ENCODE results near the gene PARVA.

Gene PARVA

GRCh38 chr11:12430954-12431595 is 53.7 kb downstream of the PARVA start:
- Mint-ChIP-seq H3K27me3 (no peaks in the 10 kb centered on the region), H3K4me1 (no peaks in the 10 kb centered on the region), H3K4me3 (no peak overlapping the region), H3K9me3 (no peaks in the 10 kb centered on the region), H3K27ac (no peak overlapping the region)
- no peak for DNase-seq
- peak; percentile 31 for ATAC-seq

GRCh38 chr11:12432507-12432906 is 55.1 kb downstream of the PARVA start:
- H3K4me1 Mint-ChIP-seq = no peaks in the 10 kb centered on the region
- no peaks in the 10 kb centered on the region for H3K27me3 Mint-ChIP-seq
- no peak overlapping the region for H3K4me3 Mint-ChIP-seq
- DNase-seq (no peak), ATAC-seq (no peak)
- no peaks in the 10 kb centered on the region for H3K9me3 Mint-ChIP-seq
- H3K27ac Mint-ChIP-seq = no peak overlapping the region

DNA sequence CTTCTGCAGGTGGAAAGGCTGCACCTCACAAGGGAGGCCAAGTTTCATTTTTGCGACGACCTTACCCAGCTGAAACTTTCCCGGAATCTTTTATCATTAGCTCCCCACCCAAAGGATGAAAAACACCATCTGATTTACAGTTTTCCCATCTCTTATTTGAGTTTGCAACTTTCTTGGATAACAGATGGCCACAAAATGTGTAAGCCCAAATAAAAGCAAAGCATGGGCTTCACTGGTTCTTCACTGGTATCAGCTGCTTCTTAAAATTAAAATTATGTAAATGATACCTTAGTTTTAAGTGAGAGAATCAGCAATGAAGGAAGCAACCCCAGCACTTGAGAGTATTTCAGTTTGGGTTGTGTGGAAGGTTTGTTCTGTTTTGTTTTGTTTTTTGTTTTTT is 55.8 kb downstream of the PARVA start:
- Mint-ChIP-seq H3K27ac (no peak overlapping the region), H3K4me3 (no peak overlapping the region), H3K9me3 (no peaks in the 10 kb centered on the region), H3K27me3 (no peaks in the 10 kb centered on the region), H3K4me1 (no peaks in the 10 kb centered on the region)
- DNase-seq = no peak
- ATAC-seq = no peak

DNA sequence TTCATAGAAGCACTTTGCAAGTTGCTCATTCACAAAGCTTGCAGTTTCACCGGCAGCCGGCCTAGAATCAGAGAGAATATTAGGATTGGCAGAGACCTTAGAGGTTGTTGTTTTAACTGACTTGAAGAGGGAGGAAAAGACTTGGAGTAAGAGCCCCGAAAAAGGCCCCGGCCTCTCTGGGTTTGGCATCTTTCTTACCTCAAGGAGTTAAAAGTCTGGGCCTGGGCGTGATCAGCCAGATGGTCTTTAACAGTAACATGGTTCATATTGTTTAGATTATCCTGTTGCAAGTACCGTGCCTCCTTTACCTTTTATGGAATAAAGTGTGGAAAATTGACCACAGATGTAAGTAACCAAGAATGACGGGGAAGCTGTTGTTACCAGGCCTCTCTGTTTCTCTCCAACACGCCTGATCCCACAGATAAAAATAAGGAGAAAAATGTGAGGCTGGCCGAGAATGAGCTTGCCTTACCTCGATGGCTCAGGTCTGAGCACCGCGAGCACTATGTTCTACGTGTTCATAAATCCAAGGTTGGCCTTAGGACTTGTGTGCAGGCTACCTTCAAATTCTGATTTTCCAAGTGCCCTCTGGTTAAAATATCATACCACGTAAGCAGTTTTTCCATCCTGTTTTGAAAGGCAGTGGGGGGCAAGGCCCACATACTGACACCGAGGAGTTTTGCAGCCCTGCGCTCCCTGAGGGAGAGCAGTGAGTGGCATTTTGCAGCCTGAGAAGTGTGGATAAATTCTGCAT is 56.4 kb downstream of the PARVA start:
- H3K4me1 Mint-ChIP-seq = no peaks in the 10 kb centered on the region
- no peaks in the 10 kb centered on the region for H3K9me3 Mint-ChIP-seq
- no peaks in the 10 kb centered on the region for H3K27me3 Mint-ChIP-seq
- no peak overlapping the region for H3K27ac Mint-ChIP-seq
- ATAC-seq (no peak), DNase-seq (no peak)
- no peak overlapping the region for H3K4me3 Mint-ChIP-seq

GRCh38 chr11:12434325-12434654 is 56.9 kb downstream of the PARVA start:
- H3K4me1 Mint-ChIP-seq = no peaks in the 10 kb centered on the region
- H3K27ac Mint-ChIP-seq = peak overlapping the region in 1 of 2 donors; percentile 87
- no peak for DNase-seq
- ATAC-seq = no peak
- no peak overlapping the region for H3K4me3 Mint-ChIP-seq
- no peaks in the 10 kb centered on the region for H3K9me3 Mint-ChIP-seq
- H3K27me3 Mint-ChIP-seq = no peaks in the 10 kb centered on the region

DNA sequence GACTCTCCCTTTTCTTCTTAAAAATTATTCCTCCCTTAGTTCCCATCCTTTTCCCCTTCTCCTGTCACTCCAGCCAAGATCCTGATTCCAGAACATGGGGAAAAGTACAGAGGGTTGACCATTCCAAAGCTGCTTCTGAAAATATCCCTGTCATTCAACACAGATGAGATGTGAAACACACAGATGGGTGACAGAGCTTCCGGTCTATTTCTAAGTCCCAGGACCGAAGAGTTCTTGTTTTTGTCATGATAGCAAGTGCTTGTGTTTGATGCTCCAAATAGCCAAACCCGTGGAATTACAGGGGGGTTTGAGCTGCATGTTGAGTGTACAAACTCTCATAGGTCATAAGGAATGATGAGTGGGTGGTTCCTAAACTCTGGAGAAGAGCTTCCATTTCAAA is 57.9 kb downstream of the PARVA start:
- ATAC-seq = no peak
- peaks cover 0 to 6% of the 10 kb centered on the region in 2 donors for H3K9me3 Mint-ChIP-seq

GRCh38 chr11:12436266-12436665 is 58.9 kb downstream of the PARVA start:
- Mint-ChIP-seq H3K4me1 (no peaks in the 10 kb centered on the region), H3K27ac (no peak overlapping the region), H3K4me3 (no peak overlapping the region), H3K27me3 (no peaks in the 10 kb centered on the region), H3K9me3 (peaks cover 0 to 10% of the 10 kb centered on the region in 2 donors)
- DNase-seq (no peak), ATAC-seq (no peak)

More for the DNA sequence above, 57.9 kb downstream of the PARVA start:
- DNase-seq = no peak
- Mint-ChIP-seq H3K4me1 (no peaks in the 10 kb centered on the region), H3K27me3 (no peaks in the 10 kb centered on the region), H3K27ac (no peak overlapping the region), H3K4me3 (no peak overlapping the region)

GRCh38 chr11:12438291-12438690 is 60.9 kb downstream of the PARVA start:
- ATAC-seq (no peak), DNase-seq (no peak)
- Mint-ChIP-seq H3K27ac (no peak overlapping the region), H3K4me1 (no peaks in the 10 kb centered on the region), H3K9me3 (peaks cover 0 to 10% of the 10 kb centered on the region in 2 donors), H3K27me3 (no peaks in the 10 kb centered on the region), H3K4me3 (no peak overlapping the region)

GRCh38 chr11:12439615-12440014 is 62.2 kb downstream of the PARVA start:
- H3K9me3 Mint-ChIP-seq = peaks cover 0 to 10% of the 10 kb centered on the region in 2 donors
- ATAC-seq (no peak), DNase-seq (no peak)
- H3K4me3 Mint-ChIP-seq = no peak overlapping the region
- H3K4me1 Mint-ChIP-seq = no peaks in the 10 kb centered on the region
- no peaks in the 10 kb centered on the region for H3K27me3 Mint-ChIP-seq
- H3K27ac Mint-ChIP-seq = peak overlapping the region in 1 of 2 donors; percentile 19

DNA sequence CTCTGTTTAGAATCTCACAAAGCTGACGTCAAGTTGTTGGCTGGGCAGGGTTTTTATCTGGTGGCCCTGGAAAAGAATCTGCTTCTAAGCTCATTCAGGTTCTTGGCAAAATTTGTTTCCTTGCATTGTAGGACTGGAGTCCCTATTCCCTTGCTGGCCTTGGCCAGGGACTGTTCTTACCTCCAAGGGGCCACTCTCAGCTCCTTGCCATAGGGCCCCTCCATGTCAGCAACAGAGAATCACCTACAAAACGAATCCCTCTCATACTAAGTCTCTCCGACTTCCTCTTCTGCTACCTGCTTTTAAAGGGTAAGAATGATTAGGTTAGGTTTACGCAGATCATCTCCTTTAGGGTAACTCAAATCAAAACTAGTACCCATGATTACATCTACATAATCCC is 63.2 kb downstream of the PARVA start:
- ATAC-seq (no peak), DNase-seq (no peak)
- Mint-ChIP-seq H3K4me1 (no peaks in the 10 kb centered on the region), H3K9me3 (peaks cover 0 to 10% of the 10 kb centered on the region in 2 donors), H3K27ac (no peak overlapping the region), H3K27me3 (no peaks in the 10 kb centered on the region), H3K4me3 (no peak overlapping the region)

DNA sequence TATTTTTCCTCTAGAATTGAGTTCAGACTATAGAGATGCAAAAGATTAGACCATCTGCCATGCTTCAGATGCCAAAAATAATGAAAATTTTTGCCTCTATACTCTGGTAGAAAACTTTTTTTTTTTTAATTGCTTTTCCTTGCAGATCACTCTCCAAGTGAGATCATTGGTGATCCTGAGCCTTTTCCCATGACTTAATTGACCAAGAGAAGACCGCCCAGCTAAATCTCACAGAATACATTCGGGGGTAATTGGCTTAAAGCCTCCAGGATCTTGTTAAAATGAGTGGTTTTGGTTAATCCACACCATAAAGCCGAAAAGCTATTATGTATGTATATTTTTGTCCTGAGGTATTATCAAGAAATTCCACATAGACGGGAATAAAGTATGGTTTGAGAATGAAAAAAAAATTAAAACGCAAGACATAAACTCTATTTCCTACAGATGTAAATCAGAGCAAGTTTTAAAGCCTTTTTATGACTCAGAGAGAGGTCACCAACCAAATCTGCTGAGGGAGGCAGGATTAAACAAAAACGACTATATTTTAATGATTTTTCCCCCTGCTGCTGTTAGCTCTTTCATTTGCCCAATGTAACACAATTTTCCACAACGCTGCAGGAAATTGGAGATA is 64.0 kb downstream of the PARVA start:
- no peaks in the 10 kb centered on the region for H3K27me3 Mint-ChIP-seq
- H3K27ac Mint-ChIP-seq = no peak overlapping the region
- H3K9me3 Mint-ChIP-seq = peaks cover 0 to 10% of the 10 kb centered on the region in 2 donors
- ATAC-seq (no peak), DNase-seq (no peak)
- no peak overlapping the region for H3K4me3 Mint-ChIP-seq
- no peaks in the 10 kb centered on the region for H3K4me1 Mint-ChIP-seq

DNA sequence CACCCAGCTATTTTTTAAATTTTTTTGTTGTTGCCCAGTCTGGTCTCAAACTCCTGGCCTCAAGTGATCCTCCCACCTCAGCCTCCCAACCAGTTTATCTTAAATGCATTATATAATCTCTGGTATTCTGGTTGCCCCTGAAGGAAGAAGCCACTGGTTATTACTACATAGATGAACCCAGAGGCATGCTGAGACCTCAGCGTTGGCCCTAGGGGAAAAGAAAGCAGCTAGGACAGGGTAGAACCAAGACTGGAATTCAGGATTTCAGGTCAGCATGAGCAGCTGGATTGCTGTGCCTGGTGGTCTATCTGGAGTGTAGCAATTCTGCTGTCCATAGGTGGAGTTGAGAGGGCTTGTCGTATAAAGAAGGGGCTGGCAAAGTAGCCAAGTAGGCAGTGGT is 67.2 kb downstream of the PARVA start:
- no peak for DNase-seq
- Mint-ChIP-seq H3K27me3 (no peaks in the 10 kb centered on the region), H3K4me1 (no peaks in the 10 kb centered on the region), H3K9me3 (peaks cover 0 to 8% of the 10 kb centered on the region in 2 donors), H3K27ac (no peak overlapping the region), H3K4me3 (no peak overlapping the region)
- ATAC-seq = no peak

DNA sequence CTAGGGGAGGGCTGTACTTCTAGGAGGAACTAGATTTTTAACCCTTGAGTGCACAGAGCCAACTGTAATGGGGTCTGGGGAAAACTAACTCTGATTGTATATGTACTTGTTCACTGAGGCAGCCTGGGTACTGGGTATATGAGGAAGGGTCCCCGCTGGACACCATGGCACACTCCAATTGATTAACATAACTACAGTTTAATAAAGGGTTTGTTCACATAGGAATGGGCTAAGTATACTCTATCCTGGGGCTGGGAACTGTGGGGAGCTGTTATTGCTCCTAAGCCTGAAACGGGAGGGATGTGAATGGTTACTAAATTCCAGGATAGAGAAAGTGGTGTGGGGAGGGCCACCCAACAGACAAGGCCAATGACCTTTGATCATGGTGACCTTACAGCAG is 67.6 kb downstream of the PARVA start:
- no peak for DNase-seq
- Mint-ChIP-seq H3K9me3 (peaks cover 0 to 4% of the 10 kb centered on the region in 2 donors), H3K27me3 (no peaks in the 10 kb centered on the region), H3K4me1 (no peaks in the 10 kb centered on the region), H3K27ac (no peak overlapping the region), H3K4me3 (no peak overlapping the region)
- no peak for ATAC-seq

DNA sequence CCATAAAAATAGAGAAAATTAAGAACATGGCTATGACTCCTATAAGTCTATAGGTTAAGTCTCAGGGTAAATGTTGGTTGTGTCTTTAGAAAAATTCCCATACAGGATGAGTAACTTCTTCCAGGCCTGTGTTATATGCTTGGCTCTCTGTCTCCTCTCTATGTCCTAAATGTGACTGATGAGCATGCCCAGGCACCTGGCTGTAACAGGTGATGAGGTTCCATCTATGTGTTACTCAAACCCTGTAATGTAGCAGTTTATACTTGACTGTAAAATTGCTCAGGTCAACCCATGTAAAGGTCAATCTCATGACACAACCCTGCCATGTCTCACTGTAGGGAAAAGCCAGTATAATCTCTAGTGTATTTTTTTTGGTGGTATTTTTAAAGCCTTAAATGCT is 69.5 kb downstream of the PARVA start:
- no peak overlapping the region for H3K27ac Mint-ChIP-seq
- H3K4me3 Mint-ChIP-seq = no peak overlapping the region
- H3K27me3 Mint-ChIP-seq = no peaks in the 10 kb centered on the region
- DNase-seq (no peak), ATAC-seq (no peak)
- no peaks in the 10 kb centered on the region for H3K9me3 Mint-ChIP-seq
- H3K4me1 Mint-ChIP-seq = no peaks in the 10 kb centered on the region

GRCh38 chr11:12448131-12448939 is 71.0 kb downstream of the PARVA start:
- no peaks in the 10 kb centered on the region for H3K9me3 Mint-ChIP-seq
- no peak overlapping the region for H3K27ac Mint-ChIP-seq
- ATAC-seq = no peak
- H3K4me1 Mint-ChIP-seq = no peaks in the 10 kb centered on the region
- no peak for DNase-seq
- H3K27me3 Mint-ChIP-seq = no peaks in the 10 kb centered on the region
- H3K4me3 Mint-ChIP-seq = no peak overlapping the region

Data from stimulated activated naive CD8-positive, alpha-beta T cell treated with anti-CD3 and anti-CD28 coated beads, Interleukin-15, amount 100 ng/mL, for 72 hours (primary cell).